Measurements from ENCODE around the gene ALG8. TPM values are rescaled to one million over a fixed set of nuclear protein-coding genes. Genes with fewer than 3 reads are reported as not detected.

The ALG8 gene
- total RNA-seq, 2 donors from 2014 or later, result 22.1 to 29.0 TPM

DNA sequence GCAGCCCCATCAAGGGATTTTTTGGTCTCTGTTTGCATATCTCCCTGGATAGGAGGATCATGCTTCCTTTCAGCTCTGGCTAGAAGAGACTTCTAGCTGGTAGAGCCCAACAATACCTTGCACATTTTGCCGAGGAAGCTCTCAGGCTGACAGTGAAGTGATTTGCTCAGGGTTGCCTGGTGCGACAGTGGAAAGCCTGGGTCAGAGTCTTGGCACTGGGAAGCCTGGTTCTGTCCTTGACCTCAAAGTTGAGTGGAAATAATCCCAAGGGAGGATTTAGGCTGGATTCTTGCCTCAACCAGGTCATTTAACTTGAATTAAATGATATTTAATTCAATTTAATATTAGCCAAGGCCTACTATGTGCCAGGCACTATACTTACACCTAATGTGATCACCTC is 24.4 kb upstream of the ALG8 start:
- DNase-seq (no peak), ATAC-seq (no peak)
- intact Hi-C loops (cut with DNase I, micrococcal nuclease), result no loop called here

DNA sequence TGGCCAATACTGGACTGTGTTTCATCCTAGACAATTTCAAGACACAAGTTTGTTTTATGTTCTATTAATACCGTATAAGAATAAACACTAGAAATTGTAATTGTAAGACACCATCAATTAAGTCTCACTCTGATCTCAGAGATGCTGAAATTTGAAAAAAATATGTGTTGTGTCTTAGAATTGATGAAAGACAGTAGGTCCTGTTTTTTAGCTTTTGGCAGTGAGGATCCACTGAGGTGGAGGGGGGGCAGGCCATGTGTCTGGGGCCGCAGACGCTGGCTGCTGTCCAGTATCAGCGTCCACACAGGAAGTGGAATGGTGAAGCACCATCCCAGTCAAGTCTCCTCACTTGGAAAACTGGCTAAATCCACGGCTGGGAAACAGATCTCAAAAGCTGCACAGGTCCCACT is 22.5 kb upstream of the ALG8 start:
- ATAC-seq, result no peak
- intact Hi-C loops (cut with DNase I, micrococcal nuclease), result no loop called here
- DNase-seq, result peak; percentile 18 to 53

DNA sequence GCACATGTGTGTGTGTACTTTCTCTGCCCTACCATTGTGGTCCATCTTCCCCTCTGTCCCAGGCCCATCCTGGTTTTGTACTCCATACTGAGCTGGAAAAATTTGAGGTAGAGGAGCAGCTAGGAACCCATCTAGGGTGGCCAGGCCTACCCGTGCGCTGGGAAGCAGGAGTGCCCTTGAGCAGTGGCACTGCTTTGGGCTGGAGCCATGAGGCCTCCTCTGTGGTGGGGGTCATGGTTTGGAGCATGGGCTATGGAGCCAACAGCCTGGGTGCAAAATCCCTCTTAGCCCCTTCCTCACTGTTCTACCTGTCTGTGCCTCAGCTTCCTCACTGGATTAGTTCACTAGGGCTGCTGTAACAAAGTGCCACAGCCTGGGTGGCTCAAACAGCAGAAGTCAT is 21.9 kb upstream of the ALG8 start:
- DNase-seq (no peak), ATAC-seq (no peak)
- intact Hi-C loops (cut with DNase I, micrococcal nuclease), result no loop called here

DNA sequence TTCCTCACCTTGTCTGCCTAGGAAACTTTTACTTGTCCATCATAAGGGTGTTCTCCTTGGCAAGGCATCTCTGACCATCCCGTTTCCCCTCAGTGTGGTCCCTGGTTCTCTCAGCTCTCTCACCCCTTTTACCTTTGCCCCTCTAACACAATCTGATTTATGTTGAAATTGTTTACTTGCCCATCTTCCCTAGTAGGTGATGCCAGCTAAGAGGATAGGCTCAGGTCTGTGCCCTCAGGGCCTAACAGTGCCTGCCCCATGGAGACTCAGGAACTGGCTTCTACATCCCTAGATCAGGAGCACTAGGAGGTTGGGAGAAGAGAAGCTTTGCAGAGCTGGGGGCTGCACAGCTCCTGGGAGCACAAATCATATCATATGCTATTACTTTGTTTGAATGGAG is 21.1 kb upstream of the ALG8 start:
- intact Hi-C loops (cut with DNase I, micrococcal nuclease), result no loop called here
- ATAC-seq (no peak), DNase-seq (no peak)

DNA sequence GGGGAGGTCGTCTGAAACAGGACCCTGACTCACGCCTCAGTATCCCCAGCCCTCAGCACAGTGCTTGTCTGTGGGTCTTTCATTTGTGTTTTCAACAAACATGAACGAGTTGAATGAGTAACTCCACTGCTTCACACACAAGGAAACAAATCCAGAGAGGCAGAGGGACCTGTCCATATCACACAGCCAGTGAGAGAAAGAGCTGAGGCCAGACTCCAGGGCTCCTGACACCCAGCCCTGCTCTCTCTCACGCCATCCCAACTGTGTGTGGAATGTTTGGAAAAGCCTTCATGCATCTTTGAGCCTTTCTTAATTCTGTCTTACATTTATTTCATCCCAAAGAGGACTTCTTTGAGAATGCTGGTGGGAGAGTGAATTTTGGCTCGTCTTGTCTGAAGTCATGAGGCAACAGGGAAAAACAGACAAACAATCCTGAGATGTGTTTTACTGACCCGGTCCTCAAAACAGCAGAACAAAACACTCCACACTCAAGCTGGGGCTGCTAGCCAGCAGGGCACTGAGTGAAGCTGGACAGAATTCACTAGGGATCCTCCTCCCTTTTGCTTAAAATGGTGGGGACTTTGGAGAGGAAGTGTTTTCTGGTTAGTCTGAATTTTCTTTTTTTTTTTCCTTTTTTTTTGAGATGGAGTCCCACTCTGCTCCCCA is 19.7 kb upstream of the ALG8 start:
- intact Hi-C loops (cut with DNase I, micrococcal nuclease), result no loop called here
- ATAC-seq (no peak), DNase-seq (no peak)

DNA sequence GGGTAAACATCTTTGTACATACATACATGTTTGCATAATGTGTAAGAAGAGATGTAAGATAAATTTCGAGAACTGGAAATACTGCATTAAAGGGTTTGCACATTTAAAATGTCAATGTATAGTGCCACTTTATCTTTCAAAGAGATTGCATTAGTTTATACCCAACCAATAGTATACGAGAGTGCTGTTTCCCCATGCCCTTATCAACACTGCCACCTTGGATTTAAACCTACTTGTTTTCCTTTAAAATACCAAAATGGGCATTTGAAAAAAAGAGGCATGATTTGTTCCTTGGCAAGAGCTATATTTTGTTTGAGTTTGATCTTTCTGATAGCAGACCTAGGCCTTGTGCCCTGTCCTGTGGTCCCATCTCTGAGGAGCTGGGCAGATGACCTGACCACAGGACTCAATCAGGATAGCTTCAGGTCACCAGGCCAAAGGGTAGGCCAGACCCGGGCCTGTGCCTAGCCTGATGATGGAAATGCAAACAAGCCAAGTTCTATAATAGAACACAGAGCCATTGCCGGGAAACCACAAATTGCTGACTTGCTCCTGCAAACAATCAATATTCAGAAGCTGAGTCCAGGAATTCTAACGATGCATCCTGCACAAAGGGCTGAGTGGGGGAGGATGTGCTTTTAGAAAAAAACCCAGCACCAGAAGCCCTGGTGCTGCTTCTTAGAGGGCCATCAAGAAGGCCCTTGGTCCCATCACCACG is 16.9 kb upstream of the ALG8 start:
- DNase-seq (no peak), ATAC-seq (no peak)
- intact Hi-C loops (cut with DNase I, micrococcal nuclease), result no loop called here

DNA sequence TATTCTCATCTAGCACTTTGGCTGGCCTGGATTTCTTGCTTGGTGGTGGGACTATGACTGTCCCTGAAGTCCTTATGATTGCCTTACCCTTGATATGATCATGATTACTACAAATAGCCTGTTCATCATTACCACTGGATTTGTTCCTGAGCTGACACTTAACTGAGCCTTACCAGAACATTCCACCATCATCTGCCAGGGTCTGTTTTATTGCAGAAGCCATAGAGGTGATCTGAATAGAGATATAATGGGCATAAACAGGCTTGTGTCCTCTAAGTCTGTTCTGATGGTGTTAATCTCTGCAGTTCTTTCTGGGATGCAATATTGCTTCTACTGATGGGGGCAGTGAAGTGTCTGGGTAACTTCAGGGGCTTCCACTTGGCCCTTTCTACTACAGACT is 12.4 kb upstream of the ALG8 start:
- intact Hi-C loops (cut with DNase I, micrococcal nuclease), result no loop called here
- no peak for DNase-seq
- no peak for ATAC-seq

DNA sequence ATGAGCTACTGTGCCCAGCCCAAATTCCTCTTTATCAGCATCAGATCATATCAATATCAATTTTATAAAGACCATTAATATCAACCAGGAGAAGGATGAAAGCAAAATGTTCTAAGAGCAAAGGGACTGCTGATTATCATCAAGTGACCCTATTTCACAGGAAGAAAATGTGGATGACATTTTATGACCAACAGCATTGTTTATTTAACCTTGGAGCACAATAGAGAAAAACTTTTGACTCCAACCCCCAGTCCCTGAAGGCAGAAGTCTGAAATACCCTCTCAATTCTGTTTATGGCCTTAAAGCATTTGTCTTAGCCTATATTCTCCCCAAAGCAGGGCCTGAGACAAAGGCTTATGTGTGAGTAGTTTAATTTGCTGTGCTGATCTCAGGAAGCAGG is 11.3 kb upstream of the ALG8 start:
- ATAC-seq, result no peak

DNA sequence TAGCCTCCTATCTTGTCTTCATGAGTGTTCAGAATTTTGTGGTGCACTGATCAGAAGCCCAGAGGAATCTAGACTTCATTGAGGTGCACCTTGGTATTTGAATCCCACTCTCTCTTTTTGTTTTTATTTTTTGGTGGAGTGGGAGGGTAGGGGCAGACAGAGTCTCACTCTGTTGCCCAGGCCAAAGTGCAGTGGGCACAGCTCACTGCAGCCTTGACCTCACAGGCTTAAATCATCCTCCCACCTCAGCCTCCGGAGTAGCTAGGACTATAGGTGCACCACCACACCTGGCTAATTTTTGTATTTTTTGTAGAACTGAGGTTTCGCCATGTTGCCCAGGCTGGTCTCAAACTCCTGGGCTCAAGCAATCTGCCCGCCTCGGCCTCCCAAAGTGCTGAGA is 10.9 kb upstream of the ALG8 start:
- ATAC-seq (no peak), DNase-seq (no peak)
- intact Hi-C loops (cut with DNase I, micrococcal nuclease), result no loop called here

More for the DNA sequence above, 11.3 kb upstream of the ALG8 start:
- intact Hi-C loops (cut with DNase I, micrococcal nuclease), result no loop called here
- DNase-seq, result no peak

DNA sequence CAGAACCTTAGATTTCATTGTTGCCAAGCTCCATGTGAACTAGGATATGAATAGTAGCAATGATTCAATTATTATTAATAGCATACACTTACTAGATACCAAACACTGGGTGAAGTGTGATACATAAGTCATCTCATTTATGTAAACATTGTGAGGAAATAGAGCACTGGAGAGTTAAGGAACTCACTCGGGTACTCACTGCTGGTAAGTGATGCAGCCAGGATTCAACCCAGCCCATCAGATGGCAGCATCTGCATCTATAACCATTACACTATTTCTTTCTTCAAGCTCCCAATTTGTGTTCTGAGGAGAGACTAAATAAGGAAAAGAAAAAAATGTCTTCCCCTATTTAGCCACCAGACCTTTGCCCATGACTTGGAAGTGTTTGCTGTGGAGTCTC is 10.2 kb upstream of the ALG8 start:
- no peak for ATAC-seq
- intact Hi-C loops (cut with DNase I, micrococcal nuclease), result no loop called here
- DNase-seq, result no peak

DNA sequence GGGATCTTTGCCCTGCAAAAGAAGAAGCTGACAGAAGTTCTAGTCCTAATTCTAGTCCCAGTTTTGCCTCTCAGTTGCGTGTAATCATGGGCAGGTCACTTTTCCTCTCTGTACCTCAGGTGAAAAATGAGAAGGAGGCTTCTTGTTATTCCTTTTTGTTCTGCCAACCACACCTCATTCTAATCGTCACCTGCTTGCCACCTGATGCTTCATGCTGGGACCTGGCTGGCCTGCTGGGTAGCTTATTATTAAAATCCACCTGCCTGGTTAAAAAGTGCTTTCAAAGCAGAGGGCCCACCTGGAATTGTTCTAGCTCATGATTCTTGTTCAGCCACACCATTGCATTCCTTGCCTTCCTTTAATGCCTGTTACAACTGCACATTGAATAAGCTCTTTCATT is 8.4 kb upstream of the ALG8 start:
- intact Hi-C loops (cut with DNase I, micrococcal nuclease), result no loop called here
- ATAC-seq (no peak), DNase-seq (no peak)

DNA sequence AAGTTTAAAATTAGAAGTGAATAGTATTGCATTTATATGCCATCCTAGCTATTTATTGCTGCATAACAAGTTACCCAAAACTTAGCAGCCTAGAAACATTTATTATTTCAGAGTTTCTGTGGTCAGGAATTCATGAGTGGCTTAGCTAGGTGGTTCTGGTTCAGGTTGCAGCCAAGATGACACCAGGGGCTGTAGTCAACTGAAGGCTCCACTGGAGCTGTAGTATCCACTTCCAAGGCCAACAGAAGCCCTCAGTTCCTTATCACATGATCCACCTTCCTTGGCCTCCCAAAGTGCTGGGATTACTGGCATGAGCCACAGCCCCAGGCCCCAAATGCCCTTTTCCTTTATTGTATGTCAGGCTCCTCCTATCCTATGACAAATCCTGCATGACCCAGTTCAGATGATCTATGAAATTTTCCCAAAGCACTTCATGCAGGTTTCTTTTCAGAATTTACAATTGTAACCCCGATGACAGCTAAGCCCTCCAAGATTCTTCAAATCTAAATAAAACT is 6.1 kb upstream of the ALG8 start:
- intact Hi-C loops (cut with DNase I, micrococcal nuclease), result no loop called here
- DNase-seq (no peak), ATAC-seq (no peak)

DNA sequence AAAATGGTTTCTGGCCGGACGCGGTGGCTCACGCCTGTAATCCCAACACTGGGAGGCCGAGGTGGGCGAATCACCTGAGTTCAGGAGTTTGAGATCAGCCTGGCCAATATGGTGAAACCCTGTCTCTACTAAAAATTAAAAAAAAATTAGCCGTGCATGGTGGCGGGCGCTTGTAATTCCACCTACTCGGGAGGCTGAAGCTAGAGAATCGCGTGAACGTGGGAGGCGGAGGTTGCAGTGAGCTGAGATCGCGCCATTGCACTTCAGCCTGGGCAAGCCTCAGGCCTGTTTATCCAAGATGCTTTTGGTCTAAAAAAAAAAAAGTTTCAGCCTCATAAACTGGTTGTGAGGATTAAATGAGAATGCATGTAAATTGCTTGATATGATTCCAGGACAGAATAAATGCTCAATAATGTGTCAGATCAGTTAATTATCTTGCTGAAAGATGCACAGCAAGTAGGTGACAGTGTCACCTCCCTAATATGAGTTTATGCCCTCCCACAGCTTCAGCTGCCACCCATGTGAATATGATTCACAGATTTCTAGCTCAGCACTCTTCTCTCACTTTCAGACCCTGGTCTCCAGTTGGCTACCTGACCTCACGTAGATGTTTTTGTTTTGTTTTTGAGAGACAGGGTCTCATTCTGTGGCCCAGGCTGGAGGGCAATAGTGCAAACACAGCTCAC is 1.1 kb upstream of the ALG8 start:
- DNase-seq (peak in 1 of 2 donors; percentile 12), ATAC-seq (no peak)
- intact Hi-C loops (cut with DNase I, micrococcal nuclease), result no loop called here

DNA sequence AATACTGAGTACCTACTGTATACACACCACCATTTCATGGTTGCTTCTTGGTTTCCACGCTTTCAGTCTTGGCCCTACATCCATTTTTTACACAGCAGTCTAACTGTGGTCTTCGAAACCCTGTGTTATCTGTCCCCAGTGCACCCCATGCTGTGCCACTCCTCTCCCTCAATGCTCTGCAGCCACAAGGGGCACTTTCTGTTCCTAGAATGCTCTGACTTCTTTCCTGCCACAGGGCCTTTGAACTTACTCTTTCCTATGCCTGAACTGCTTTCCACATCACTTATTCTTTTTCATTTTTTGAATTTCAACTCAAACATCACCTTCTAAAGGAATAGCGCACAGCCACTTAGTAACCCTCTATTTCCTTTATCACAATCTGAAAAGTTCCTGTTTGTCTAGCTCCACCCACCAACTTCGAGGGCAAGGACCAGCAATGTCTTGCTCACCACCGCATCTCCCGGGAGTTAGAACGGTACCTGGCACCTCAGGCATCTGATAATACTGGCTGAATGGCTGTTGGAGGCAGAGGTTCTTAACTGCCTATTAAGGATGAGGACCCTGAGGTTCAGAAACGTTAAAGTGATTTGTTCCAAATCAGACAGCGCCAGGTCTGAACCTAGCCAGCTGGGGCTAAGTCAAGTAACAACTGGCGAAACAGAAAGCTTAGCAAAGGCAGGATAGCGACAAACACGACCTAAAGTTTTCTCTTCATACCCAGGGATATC is 568 bp downstream of the ALG8 start:
- ATAC-seq (peak; percentile 50), DNase-seq (peak; percentile 20 to 30)
- intact Hi-C loops (cut with DNase I, micrococcal nuclease), result loop anchor here in 1 of 2 donors (10.0 kb wide), 1 partner anchor 426 kb away; no protein-coding TSS in a partner anchor

DNA sequence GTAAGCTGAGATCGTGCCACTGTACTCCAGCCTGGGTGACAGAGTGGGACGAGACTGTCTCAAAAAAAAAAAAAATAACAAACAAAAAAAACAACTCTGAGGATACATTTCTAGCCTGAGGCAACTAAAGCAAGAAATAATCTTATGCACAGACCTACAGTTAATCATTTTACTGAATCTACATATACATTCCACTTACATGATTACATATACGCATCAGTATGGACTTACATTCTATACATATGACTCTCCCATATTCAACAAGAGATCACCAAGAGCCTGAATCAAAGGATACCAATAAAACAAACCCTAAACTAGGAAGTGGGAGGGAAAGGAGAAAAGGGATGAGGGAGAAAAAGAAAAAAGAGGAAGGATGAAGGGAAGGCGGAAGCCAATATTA is 1.1 kb downstream of the ALG8 start:
- ATAC-seq (no peak), DNase-seq (no peak)
- intact Hi-C loops (cut with DNase I, micrococcal nuclease), result loop anchor here in 1 of 2 donors (10.0 kb wide), 1 partner anchor 427 kb away; no protein-coding TSS in a partner anchor

DNA sequence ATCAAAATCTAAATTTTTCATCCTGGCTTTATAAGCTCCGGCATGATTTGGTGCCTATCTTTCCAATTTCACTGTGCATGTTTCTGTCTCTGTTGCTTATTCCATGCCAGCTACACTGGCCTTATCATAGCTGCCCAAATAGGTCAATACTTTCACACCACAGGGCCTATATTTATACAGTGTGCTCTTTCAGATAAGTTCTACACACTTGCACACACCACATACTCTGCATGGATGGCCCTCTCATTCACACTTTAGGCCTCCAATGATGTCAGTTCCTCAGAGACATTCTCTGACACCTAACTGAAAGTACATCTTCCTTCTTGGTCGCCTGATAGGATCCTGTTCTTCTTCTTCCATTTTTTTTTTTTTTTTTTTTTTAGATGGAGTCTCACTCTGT is 7.0 kb downstream of the ALG8 start:
- intact Hi-C loops (cut with DNase I, micrococcal nuclease), result loop anchor here in 1 of 2 donors (10.0 kb wide), 1 partner anchor 432 kb away; no protein-coding TSS in a partner anchor
- no peak for ATAC-seq
- no peak for DNase-seq

DNA sequence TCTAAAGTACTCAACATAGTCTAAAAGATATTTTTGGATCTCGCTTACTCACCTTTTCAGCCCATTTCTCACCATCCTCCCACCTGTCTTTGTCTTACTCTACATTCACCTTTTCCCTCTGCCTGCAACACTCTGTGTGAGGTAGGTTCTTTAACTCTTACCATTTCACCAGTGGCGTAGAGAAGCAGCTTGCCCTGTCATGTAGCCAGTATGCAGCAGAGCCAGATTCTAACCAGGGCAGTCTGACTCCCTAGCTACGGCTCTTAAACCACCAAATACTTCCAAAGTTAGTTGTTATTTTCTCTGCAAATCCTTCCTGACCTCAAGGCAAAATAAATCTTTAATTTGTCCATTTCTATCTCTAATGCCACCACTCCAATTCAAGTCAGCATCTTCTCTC is 7.5 kb downstream of the ALG8 start:
- intact Hi-C loops (cut with DNase I, micrococcal nuclease), result loop anchor here in 1 of 2 donors (10.0 kb wide), 1 partner anchor 433 kb away; no protein-coding TSS in a partner anchor
- no peak for ATAC-seq
- no peak for DNase-seq

DNA sequence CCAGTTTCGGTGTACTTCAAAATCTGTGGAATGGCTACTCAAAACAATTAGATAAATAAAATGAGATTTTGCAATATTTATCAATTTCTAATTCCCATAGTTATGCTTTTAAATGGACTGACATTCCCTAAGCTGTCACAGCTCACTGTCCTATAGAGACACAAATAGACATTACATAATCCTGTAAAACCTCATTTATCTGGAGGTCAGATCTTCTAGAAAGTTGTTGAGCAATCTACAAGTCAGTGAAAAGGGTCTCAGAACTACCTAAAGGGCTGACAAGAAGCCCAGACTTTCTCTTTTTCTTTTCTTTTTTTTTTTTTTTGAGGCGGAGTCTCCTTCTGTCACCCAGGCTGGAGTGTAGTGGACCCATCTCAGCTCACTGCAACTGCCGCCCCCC is 12.0 kb downstream of the ALG8 start:
- ATAC-seq (no peak), DNase-seq (no peak)
- intact Hi-C loops (cut with DNase I, micrococcal nuclease), result loop anchor here in 1 of 2 donors (2.0 kb wide), 1 partner anchor 19 kb away; no protein-coding TSS in a partner anchor
